ENCODE measurements around the gene NCK2. TPM values are rescaled to one million over a fixed set of nuclear protein-coding genes. Genes with fewer than 3 reads are reported as not detected.
"Not testable (repeated sequence)": the region's sequence is repeated elsewhere in the genome, so short reads cannot be mapped to it uniquely, and the experiment has no call there.

The NCK2 gene
- total RNA-seq, 1 donor from 2014 or later: 32.3 TPM

DNA sequence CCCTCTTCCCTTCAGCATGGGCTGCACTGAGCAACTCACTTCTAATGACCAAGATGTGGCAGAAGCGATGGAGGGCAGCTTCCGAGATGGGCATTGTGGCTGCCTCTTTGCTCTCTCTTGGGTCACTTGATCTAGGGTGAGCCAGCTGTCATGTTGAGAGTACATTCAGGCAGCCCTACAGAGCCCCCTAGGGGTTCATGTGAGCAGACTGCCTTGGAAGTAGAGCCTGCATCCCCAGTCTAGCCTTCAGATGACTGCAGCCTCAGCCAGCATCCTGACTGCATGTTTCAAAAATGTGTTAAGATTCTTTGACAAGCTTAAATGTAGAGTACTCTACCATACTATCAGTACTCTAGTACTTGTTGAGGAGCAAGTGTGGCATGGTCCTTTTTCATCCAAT, 143.9 kb downstream of the NCK2 start:
- intact Hi-C loops (cut with DNase I): loop anchor here (10.0 kb wide), 1 partner anchor 284 kb away; no protein-coding TSS in a partner anchor
- no peak for DNase-seq

DNA sequence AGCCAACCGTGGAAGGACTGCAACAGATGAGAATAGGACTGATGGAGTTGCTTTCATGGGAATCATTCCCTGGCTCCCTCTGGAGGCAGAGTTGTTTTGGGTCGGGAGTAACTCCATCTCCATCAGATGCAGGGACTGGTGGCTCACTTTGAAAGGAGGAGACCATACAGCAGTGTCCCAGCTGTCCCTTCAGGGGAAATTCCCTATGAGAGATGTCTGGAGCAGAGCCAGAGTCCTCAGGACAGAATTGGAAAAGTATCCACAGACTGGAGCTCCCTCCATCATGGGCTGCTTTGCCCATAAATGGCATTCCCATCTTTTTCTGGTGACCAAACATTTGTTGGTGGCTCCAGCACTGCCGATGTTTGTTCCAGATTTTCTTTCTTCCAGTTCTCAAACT, 144.3 kb downstream of the NCK2 start:
- ATAC-seq (ENCODE audit: poor library complexity) (no peak), DNase-seq (no peak)
- intact Hi-C loops (cut with DNase I): loop anchor here (10.0 kb wide), 1 partner anchor 284 kb away; no protein-coding TSS in a partner anchor

More for the DNA sequence above, 143.9 kb downstream of the NCK2 start:
- no peak for ATAC-seq (ENCODE audit: poor library complexity)

DNA sequence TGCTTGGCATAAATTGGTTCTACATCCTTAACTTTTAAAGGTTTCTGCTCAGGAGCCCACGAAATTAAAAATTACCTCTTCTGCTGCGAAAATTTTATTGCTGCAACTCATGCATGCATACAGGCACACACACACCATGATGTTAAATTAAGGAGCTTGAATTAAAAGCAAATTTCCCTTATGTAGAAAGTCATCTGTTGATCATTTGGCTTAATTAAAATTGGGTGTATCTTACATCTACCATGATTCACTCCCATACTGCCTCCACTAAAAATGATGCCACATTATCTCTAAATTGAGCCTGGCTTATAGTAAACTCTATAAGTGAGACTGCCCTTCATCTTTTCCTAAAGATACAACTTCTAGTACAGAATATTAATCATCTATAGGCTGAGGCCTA, 145.4 kb downstream of the NCK2 start:
- intact Hi-C loops (cut with DNase I): no loop called here
- no peak for DNase-seq
- no peak for ATAC-seq (ENCODE audit: poor library complexity)

DNA sequence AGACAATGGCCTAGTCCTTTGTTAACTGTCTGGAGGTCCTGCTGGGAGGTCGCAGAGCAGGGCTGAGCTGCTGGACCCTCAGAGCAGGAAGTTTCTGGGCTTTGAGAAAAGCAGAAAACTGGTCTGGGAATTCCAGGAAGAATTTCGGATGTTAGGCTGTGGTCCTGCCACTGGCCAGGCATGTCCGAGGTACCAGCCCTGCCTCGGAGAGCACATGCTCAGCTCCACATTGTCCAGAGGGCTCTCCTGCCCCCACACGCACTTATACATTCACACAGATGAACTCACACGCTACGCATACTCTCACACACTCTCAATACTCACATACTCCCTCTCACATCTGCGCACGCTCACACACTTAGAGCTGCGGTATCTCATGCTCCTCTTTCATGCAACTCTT, 146.1 kb downstream of the NCK2 start:
- DNase-seq (no peak), ATAC-seq (ENCODE audit: poor library complexity) (no peak)
- intact Hi-C loops (cut with DNase I): no loop called here

DNA sequence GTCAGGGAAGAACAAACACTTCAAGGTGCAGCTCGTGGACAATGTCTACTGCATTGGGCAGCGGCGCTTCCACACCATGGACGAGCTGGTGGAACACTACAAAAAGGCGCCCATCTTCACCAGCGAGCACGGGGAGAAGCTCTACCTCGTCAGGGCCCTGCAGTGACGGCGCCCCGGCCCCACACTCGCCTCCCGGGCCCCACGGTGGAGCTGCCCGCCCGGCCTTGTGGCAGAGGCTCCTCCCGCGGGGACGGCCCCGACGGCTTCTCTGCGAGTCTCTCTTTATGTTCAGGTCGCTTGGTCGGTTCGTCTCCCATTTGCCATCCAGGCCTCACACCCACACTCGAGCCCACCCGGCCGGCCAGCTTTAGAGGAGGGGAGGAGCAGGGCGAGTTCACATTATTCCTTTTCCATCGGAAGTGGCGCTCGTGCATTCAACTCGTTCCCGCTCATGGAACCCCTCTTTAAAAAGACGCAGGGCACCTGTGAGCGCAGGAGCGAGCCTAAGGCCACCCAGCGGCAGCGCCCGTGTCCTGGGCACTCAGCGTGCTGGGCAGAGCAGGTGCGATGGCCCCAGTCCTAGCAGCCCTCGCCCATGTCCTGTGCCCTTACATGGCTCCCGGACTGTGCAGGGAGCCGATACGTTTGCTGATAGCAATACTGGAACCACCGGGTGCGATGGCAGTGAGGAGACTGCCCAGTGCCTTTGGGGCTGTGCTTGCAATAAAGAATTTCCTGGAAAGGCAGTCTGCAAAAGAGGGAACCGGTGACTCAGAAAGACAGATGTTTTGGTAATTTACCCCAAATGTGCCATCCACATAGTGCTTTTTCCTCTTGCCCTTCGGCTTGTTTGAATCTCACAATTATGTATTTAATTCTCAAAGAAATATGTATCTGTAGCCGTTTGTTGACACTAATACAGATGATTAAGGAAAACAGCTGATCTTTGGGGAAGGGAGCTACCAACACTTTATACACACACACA, 148.6 kb downstream of the NCK2 start:
- no peak for ATAC-seq (ENCODE audit: poor library complexity)
- intact Hi-C loops (cut with DNase I): no loop called here
- DNase-seq: no peak

DNA sequence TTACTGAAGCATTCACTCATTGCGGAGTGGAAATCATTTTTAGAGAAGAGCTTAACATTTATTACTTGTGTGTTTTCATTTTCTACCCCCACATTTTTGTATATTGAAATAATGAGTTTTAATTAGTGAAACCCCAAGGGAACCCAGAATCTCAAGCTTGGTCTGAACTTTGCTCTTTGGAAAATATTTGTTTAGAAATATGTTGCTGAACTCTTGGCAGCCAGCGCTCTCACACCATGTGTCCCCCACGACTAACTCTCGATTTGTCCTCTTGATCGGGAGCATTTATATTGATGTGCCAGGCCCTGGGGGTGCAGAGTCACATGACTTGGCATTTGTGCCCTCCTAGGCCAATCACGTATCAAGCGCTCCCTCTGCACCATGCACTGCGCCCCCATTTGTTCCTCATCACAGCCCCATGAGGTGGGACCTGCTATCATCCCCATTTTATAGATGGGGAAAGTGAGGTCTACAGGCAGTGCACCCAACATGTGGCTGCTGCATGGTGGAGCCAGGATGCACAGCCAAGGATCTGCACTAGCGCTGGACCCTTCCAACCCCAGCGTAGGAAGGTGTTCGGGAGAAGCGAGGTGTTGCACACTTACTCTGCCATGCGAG, 149.7 kb downstream of the NCK2 start:
- ATAC-seq (ENCODE audit: poor library complexity) (no peak), DNase-seq (no peak)
- intact Hi-C loops (cut with DNase I): no loop called here

DNA sequence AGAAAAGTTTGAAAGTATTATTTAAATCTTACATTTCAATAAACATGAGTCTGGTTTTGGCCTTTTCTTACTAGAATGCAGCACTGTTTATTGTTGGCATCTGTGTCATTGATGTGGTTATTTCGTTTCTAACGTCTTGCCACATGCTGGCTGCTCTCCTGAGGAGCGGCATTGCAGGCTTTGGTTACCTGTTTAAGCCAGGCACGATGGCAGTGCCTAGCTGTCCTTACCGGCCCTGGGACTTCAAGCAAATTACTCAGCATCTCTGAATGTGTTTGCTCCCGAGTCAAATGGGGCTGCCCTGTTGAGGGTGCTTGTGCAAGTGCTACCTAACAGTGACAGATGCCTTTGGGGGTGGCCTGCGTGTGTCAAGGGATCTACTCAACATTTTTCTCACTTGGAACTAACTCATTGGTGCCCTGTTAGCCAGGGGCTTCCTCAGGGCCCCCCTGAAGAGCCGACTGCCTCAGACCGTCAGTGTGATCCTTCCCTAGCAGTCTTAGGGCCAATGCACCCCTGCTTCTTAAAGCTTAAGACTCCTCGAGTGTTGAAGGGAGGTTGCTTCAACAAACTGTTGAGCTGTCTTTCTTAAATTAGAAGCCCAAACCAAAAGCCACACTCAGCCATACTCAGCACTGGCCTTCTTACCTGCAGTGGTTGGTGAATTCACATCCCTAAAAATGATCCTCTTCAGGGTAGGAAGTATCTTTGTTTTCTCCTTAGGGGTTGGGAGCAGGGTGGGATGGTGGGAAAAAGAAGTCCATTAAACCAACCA, 151.5 kb downstream of the NCK2 start:
- ATAC-seq (ENCODE audit: poor library complexity): no peak
- no peak for DNase-seq
- intact Hi-C loops (cut with DNase I): no loop called here

DNA sequence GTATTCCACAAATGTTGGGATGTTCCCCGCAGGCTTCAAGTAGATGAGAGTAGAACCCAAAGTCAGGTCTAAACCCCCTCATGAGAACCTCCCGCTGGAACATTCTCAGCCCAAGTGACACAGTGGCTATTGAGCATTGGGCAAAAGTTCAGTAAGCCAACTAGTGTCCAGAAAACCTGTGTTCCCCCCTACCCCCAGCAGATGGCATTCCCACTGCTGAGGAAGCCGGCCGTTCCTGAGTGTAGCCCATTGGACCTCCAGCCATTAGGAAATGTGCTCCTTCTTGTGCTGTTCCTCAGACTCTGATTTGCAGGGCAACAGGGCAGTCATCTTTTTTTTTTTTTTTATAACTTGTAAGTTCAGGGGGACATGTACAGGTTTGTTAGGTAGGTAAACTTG, 152.1 kb downstream of the NCK2 start:
- DNase-seq (no peak), ATAC-seq (ENCODE audit: poor library complexity) (no peak)
- intact Hi-C loops (cut with DNase I): no loop called here

DNA sequence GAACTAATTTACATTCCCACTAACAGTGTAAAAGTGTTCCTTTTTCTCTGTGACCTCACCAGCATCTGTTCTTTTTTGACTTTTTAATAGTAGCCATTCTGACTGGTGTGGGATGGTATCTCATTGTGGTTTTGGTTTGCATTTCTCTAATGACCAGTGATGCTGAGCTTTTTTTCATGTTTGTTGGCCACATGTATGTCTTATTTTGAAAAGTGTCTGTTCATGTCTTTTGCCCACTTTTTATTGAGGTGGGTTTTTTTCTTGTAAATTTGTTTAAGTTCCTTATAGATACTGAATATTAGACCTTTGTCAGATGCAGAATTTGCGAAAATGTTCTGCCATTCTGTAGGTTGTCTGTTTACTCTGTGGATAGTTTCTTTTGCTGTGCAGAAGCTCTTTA, 153.0 kb downstream of the NCK2 start:
- DNase-seq; intact Hi-C loops (cut with DNase I); ATAC-seq (ENCODE audit: poor library complexity): not testable (repeated sequence)

DNA sequence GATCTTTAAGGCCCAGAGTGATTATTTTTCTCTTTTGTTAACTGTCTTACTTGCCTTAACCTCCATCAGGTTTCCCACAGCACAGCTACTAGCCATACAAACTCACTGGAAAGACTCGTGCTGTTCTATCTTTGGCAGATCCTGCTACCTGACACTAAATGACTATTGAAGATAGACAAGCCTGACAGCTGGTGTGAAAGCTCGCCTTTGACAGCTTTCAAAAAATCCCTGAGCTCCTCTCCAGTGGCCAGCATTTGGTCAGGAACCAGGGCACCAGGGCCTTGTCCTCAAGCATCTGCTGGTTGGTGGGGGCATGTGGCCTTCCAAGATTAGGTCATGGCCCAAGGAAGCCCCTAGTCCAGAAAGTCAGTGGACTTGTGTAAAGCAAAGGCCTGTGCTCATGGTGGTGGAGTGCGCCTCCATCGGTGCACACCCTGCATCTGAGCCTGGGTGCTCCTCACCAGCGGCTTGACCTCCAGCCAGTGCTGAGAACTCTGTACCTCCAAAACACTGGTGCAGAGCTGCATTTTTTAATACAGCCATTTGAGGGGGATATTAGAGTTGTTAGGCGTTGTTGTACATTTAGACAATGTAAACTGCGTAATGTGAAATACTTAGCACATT, 158.5 kb downstream of the NCK2 start:
- intact Hi-C loops (cut with DNase I): no loop called here
- ATAC-seq (ENCODE audit: poor library complexity) (no peak), DNase-seq (no peak)

DNA sequence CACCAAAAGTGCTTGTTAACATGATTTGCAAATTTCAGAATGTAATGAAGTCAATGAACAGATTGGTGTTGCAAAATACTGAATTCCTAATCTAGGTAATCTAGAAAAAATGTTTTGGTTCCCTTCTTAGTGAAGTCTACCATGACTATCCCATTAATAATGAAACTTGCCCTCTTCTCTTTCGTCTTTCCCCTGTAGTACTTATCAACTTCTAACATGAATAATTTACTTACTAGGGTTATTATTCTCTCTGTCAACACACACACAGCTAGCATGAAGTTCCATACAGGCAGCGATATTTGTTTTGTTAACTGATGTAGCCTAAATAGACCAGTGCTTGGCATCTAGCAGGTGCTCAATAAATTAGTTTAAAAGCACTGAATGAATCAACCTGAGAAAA, 160.2 kb downstream of the NCK2 start:
- no peak for ATAC-seq (ENCODE audit: poor library complexity)
- intact Hi-C loops (cut with DNase I): no loop called here
- no peak for DNase-seq

DNA sequence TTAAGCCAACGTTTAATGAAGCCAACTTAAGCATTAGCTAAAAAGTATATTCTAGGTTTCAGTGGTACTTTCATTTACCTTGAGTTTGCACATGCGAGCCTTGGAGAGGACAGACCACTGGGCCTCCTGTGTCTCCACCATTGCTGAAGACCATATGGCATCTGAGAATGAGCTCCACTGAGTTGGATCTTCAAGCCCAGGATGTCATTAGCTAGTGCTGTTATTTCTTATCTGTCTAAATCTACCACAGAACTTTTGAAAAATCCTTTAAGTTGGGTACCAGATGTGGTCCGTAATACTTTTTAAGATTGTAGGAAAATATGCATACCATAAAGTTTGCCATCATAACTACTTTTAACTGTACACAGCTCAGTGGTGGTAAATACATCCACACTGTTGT, 161.8 kb downstream of the NCK2 start:
- ATAC-seq (ENCODE audit: poor library complexity): no peak
- intact Hi-C loops (cut with DNase I): no loop called here
- no peak for DNase-seq

DNA sequence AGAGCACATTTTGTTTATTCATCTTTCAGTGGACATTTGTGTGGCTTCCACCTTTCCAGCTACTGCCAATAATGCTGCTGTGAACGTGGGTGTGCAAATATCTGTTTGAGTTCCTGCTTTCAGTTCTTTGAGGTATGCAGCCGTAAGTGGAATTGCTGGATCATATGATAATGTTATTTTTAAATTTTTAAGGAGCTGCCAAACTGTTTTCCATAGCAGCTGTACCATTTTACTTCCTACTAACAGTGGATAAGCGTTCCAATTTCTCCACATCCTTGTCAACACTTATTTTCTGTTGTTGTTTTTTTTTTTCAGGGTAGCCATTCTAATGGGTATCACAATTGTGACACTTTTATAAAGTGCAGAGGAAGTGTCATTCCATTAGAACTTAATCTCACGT, 162.5 kb downstream of the NCK2 start:
- ATAC-seq (ENCODE audit: poor library complexity): peak; percentile 72
- intact Hi-C loops (cut with DNase I): no loop called here
- no peak for DNase-seq

DNA sequence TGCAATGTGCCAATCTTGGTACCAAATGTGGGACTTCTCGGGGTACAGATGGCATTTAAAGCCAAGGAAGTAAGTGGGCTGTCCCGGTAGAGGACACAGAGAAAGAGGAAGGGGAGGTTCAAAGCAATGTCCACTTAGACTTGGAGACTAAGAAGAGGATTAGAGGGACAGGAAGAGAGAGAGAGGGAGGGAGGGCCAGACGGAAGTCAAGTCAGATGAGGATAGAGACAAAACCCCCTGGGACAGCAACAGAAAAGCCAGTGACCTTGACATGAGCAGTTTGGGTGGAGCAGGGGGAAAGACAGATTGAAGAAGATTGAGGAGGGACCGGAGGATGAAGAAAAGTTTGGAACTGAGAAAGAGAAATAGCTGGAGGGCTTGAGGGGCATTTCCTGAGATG, 164.5 kb downstream of the NCK2 start:
- DNase-seq: no peak
- no peak for ATAC-seq (ENCODE audit: poor library complexity)

DNA sequence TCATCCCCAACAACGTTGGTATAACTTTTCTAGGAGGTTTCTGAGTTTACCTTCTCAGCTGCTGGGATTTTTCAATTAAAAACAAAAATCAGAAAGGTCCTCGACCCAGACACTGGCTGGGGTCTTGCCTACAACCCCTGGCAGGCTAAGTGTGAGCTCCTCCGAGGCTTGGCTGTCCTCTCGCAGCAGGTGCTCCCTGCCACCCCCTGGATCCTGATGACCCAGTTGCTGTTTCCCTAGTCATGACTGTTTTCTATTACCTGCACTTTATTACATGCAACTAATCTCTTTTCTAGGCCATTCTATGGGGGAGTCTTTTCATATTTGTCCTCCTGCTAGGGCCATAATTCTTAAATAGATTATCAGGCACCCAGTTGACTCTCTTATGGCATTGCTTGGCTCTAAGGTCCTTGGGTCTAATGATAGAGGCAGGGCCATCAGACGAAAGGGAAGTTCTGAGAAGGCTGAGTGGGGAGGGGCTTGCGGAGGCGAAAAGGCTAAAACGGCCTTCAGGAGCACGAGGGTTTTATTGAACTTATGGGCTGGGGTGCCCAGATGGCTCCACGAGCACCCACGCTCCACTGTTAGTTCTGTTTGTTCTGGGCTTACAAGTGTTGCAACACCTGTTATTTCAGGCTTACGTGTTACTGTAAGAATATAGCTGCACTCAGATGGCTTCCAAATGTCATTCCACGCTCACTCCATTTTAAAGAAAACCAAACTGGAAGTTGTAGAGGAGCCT, 166.0 kb downstream of the NCK2 start:
- no peak for ATAC-seq (ENCODE audit: poor library complexity)
- no peak for DNase-seq
- intact Hi-C loops (cut with DNase I): no loop called here

More for the DNA sequence above, 164.5 kb downstream of the NCK2 start:
- intact Hi-C loops (cut with DNase I): no loop called here

DNA sequence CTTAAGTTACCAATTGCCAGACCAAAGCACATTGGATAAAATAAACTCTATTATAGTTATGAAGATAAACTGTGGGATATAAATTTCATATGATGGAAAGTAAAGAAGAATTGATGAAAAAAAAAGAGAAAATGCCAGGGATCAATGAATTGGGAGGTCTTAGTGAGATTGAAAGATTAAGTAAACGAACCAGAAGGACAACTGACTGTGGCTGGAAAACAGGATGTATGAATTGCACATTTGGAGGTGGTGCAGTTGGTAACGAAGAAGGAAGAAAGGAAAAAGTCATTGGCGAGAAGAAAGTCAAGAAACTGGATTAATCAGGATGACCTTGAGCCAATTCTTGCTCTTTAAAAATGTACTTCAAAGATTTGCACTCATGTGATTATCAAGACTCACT, 166.7 kb downstream of the NCK2 start:
- DNase-seq (no peak), ATAC-seq (ENCODE audit: poor library complexity) (no peak)
- intact Hi-C loops (cut with DNase I): no loop called here

DNA sequence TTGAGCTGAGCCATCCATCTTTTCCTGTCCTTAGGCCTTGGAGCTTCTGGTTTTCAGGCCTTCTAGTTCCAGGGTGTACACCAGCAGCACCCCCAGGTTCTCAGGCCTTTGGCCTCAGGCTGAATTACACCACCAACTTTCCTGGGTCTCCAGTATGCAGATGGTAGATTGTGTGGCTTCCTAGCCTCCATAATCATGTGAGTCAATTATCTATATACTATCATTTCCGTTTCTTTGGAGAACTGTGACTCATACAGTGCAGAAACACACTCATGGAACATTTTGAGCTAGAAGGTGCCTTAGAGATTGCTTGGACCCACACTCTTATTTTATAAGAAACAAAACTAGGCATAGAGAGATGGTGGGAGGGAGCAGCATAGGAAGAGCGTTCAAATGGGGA, 167.4 kb downstream of the NCK2 start:
- no peak for DNase-seq
- intact Hi-C loops (cut with DNase I): no loop called here
- no peak for ATAC-seq (ENCODE audit: poor library complexity)

DNA sequence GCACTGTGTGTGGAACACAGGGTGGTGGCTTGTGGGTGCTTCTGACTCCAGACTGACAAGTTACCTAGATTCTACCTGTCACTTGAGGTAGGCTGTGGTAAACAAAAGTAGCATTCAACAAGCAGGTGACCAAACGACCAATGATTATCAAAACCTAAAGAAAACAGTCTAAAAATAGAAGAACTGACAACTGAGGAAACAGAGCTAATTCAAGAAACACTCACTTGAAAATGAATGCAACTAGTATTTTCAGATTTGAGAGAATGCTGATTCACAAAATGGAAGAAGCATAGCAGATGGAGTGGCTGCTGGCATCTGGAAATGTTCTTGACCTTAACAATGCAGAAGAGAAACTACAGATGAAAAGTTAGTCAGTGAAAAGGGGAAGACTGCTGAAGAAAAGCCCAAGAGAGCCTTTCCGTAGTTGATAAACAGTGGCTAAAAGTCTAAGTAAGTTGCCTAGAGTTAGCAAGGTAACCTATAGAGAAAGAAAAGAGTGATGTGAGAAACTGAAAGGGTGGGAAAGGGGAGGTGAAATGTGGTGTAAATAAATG, 170.4 kb downstream of the NCK2 start:
- no peak for DNase-seq
- no peak for ATAC-seq (ENCODE audit: poor library complexity)
- intact Hi-C loops (cut with DNase I): no loop called here
